Type B pancreatic cell (in vitro differentiated cells): Measurements from ENCODE around the gene IL10. TPM values are rescaled to one million over a fixed set of nuclear protein-coding genes. Genes with fewer than 3 reads are reported as not detected.
A peak's percentile ranks its signal among the peaks of the same experiment; 100 is the strongest.

Source experiments
- DNase-seq: peaks from one replicate; pipeline ENCODE4 v3.0.0; 2021; ENCODE audit warnings: mixed read lengths; ENCODE audit not compliant: unreplicated experiment; ENCODE audit errors: extremely low spot score
- H3K27ac Mint-ChIP-seq: 2 replicates; pipeline ENCODE4 v1.8.0; 2021; ENCODE audit warnings: mild to moderate bottlenecking, mixed read lengths
- H3K27me3 Mint-ChIP-seq: 2 replicates; pipeline ENCODE4 v1.8.0; 2021; ENCODE audit warnings: mixed read lengths
- H3K36me3 Mint-ChIP-seq: 2 replicates; pipeline ENCODE4 v1.8.0; 2021; ENCODE audit warnings: mixed read lengths
- H3K4me1 Mint-ChIP-seq: one replicate; pipeline ENCODE4 v1.8.0; 2021; ENCODE audit warnings: mixed read lengths; ENCODE audit not compliant: unreplicated experiment
- H3K4me3 Mint-ChIP-seq: 2 replicates; pipeline ENCODE4 v1.8.0; 2021; ENCODE audit warnings: mild to moderate bottlenecking, mixed read lengths
- H3K9me3 Mint-ChIP-seq: 2 replicates; pipeline ENCODE4 v1.8.0; 2021; ENCODE audit warnings: mixed read lengths
- CTCF ChIP-seq: fragments of 200-600 bp; sonication (generic); conservative IDR thresholded peaks from 2 replicates; pipeline ENCODE4 v1.5.0; 2021; ENCODE audit warnings: antibody characterized with exemption, mild to moderate bottlenecking
- total RNA-seq: library from RNA; stranded (reverse); gene quantifications from 2 replicates; pipeline ENCODE4 v1.2.1, GENCODE V29; 2021; ENCODE audit warnings: low replicate concordance

IL10 gene
- total RNA-seq, 1 donor from 2014 or later: not detected

- TF ChIP-seq CTCF: no peak
- Mint-ChIP-seq H3K4me1 (peaks cover 14% of the 10 kb centered on the region), H3K27me3 (no peaks in the 10 kb centered on the region), H3K27ac (no peak overlapping the region), H3K36me3 (peaks cover 7% of the 10 kb centered on the region), H3K4me3 (no peak overlapping the region), H3K9me3 (no peaks in the 10 kb centered on the region)
- no peak for DNase-seq
Measured at GRCh38 chr1:206736878-206737728, 35.2 kb downstream of the IL10 start.

- Mint-ChIP-seq H3K27ac (no peak overlapping the region), H3K27me3 (no peaks in the 10 kb centered on the region), H3K4me3 (no peak overlapping the region), H3K36me3 (peaks cover 7% of the 10 kb centered on the region), H3K9me3 (no peaks in the 10 kb centered on the region), H3K4me1 (peaks cover 14% of the 10 kb centered on the region)
- no peak for TF ChIP-seq CTCF
- DNase-seq: no peak
Measured at GRCh38 chr1:206735553-206736031, 36.7 kb downstream of the IL10 start.

- Mint-ChIP-seq H3K27me3 (no peaks in the 10 kb centered on the region), H3K4me3 (no peak overlapping the region), H3K4me1 (peaks cover 11% of the 10 kb centered on the region), H3K36me3 (peaks cover 7% of the 10 kb centered on the region), H3K9me3 (no peaks in the 10 kb centered on the region), H3K27ac (no peak overlapping the region)
- TF ChIP-seq CTCF: peak; percentile 79
- no peak for DNase-seq
Measured at GRCh38 chr1:206734499-206735142, 37.7 kb downstream of the IL10 start.

GRCh38 chr1:206732992-206733391, 39.3 kb downstream of the IL10 start:
- peaks cover 4% of the 10 kb centered on the region for H3K36me3 Mint-ChIP-seq
- no peaks in the 10 kb centered on the region for H3K9me3 Mint-ChIP-seq
- no peaks in the 10 kb centered on the region for H3K4me1 Mint-ChIP-seq
- H3K27me3 Mint-ChIP-seq: no peaks in the 10 kb centered on the region
- DNase-seq: no peak
- H3K27ac Mint-ChIP-seq: no peak overlapping the region
- TF ChIP-seq CTCF: no peak
- H3K4me3 Mint-ChIP-seq: no peak overlapping the region

GRCh38 chr1:206732508-206732907, 39.8 kb downstream of the IL10 start:
- no peak for TF ChIP-seq CTCF
- DNase-seq: no peak
- no peaks in the 10 kb centered on the region for H3K27me3 Mint-ChIP-seq
- no peaks in the 10 kb centered on the region for H3K4me1 Mint-ChIP-seq
- H3K9me3 Mint-ChIP-seq: no peaks in the 10 kb centered on the region
- H3K4me3 Mint-ChIP-seq: no peak overlapping the region
- H3K36me3 Mint-ChIP-seq: peaks cover 4% of the 10 kb centered on the region
- H3K27ac Mint-ChIP-seq: no peak overlapping the region
